Colonic mucosa (tissue), 4 donors: Measurements from ENCODE around the gene IMPA2. TPM values are rescaled to one million over a fixed set of nuclear protein-coding genes. Genes with fewer than 3 reads are reported as not detected.

ENCODE experiments used
- DNase-seq: peaks from one replicate; pipeline ENCODE4 v3.0.0-alpha.2; 2020
- H3K27ac ChIP-seq: fragments of 200-600 bp; one replicate; pipeline ENCODE4 v1.8.0; 2021
- H3K27me3 ChIP-seq: fragments of 200-600 bp; one replicate; pipeline ENCODE4 v1.8.0; 2021
- H3K36me3 ChIP-seq: fragments of 200-600 bp; one replicate; pipeline ENCODE4 v1.8.0; 2021
- H3K4me1 ChIP-seq: fragments of 200-600 bp; one replicate; pipeline ENCODE4 v1.8.0; 2021; ENCODE audit warnings: mild to moderate bottlenecking
- H3K4me3 ChIP-seq: fragments of 200-600 bp; one replicate; pipeline ENCODE4 v1.8.0; 2021
- H3K9ac ChIP-seq, 2 donors: one replicate each; pipeline ENCODE4 v1.7.0; 2013; ENCODE audit warnings: control low read depth in 2 of 2, low read depth in 2 of 2, low read length in 2 of 2
- H3K9me3 ChIP-seq: fragments of 200-600 bp; one replicate; pipeline ENCODE4 v1.8.0; 2021
- CTCF ChIP-seq: fragments of 200-600 bp; IDR thresholded peaks from one replicate; pipeline ENCODE4 v1.8.0; 2022; ENCODE audit warnings: antibody characterized with exemption, mild to moderate bottlenecking
- intact Hi-C: fragments of 100-400 bp; cut with DNase I; formaldehyde crosslinking; loops from one replicate; pipeline ENCODE4 v1.14.1; 2022
- total RNA-seq, 2 donors: library from RNA; stranded (reverse); fragmentation: NEBNext Ultra II Directional in 1 of 2; extraction: Animal tissue kit (Norgen Biotek cat#: 25700) in 1 of 2; gene quantifications; one replicate each; pipeline ENCODE4 v1.2.1, GENCODE V29; 2021
- donor health status: healthy.
- donor health status: DM: no; HTN: no; CAD: no.
- donor health status: DM: no; HTN: no; CAD: no.

Gene IMPA2
- total RNA-seq, 2 donors from 2014 or later, result 150 to 201 TPM

DNA sequence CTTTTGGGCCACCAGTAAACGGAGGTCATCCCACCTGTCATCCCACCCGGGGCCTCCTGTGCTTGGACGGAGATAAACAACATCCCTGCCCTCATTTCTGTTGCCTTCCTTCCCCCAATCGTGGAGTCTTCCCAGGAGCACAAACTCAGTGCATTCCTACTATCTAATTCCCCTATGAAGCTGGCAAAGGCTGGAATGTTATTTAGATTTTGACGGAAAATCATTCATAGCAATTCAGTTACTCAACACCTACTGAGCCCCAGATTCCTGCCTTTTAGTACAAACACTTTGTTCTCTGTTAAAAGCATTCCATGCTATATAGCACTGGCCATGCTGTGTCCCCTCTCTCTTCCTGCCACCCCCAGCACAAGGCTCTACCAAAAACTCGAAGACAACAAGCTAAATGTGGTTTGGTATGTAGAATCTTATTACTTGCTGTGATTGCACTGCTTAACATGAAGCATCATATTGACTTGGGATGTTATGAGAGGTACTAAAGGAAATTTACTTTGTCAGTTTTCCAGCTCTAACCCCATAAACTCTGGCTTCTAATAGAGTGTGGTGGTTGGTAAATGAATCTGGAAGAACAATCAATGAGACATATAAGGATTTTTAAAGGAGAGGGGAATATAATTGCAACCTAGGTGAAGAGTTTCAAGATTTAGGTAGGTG lies 32.3 kb upstream of the IMPA2 start:
- no peaks in the 10 kb centered on the region for H3K27me3 ChIP-seq
- intact Hi-C loops, result no loop called here
- no peak for TF ChIP-seq CTCF
- H3K4me3 ChIP-seq, result no peak overlapping the region
- no peaks in the 10 kb centered on the region for H3K9me3 ChIP-seq
- no peaks in the 10 kb centered on the region for H3K36me3 ChIP-seq
- H3K9ac ChIP-seq, result no peak overlapping the region
- no peak for DNase-seq
- H3K4me1 ChIP-seq, result peaks cover 3% of the 10 kb centered on the region
- no peak overlapping the region for H3K27ac ChIP-seq

DNA sequence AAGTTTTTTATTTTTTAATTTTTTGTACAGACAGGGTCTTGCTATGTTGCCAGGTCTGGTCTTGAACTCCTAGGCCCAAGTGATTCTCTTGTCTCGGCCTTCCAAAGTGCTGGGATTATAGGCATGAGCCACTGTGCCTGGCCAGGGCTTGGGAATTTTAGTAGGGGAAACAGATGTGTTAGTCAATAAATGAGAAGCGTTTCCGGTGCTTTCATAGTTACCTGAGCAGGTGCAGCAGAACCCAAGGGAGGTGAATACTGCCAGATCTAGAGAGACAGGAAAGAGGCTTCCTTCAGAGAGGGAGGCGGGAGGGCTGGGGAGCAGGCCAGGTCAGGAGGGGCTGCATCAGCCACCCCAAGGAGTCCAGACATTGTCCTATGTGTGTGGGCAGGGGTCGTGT lies 30.5 kb upstream of the IMPA2 start:
- Histone ChIP-seq H3K4me3 (no peak overlapping the region), H3K4me1 (peaks cover 3% of the 10 kb centered on the region), H3K27ac (no peak overlapping the region), H3K9ac (no peak overlapping the region), H3K27me3 (no peaks in the 10 kb centered on the region), H3K36me3 (no peaks in the 10 kb centered on the region), H3K9me3 (no peaks in the 10 kb centered on the region)
- no peak for TF ChIP-seq CTCF
- intact Hi-C loops, result no loop called here
- no peak for DNase-seq

- H3K9ac ChIP-seq, result no peak overlapping the region
- no peak overlapping the region for H3K27ac ChIP-seq
- TF ChIP-seq CTCF, result no peak
- no peak overlapping the region for H3K4me3 ChIP-seq
- DNase-seq, result no peak
- no peaks in the 10 kb centered on the region for H3K9me3 ChIP-seq
- intact Hi-C loops, result no loop called here
- peaks cover 3% of the 10 kb centered on the region for H3K4me1 ChIP-seq
- no peaks in the 10 kb centered on the region for H3K27me3 ChIP-seq
- H3K36me3 ChIP-seq, result no peaks in the 10 kb centered on the region
Measured at GRCh38 chr18:11951390-11951851, 29.9 kb upstream of the IMPA2 start.

- TF ChIP-seq CTCF, result no peak
- H3K9me3 ChIP-seq, result no peaks in the 10 kb centered on the region
- intact Hi-C loops, result no loop called here
- H3K9ac ChIP-seq, result no peak overlapping the region
- H3K27me3 ChIP-seq, result no peaks in the 10 kb centered on the region
- no peak for DNase-seq
- H3K27ac ChIP-seq, result no peak overlapping the region
- no peaks in the 10 kb centered on the region for H3K36me3 ChIP-seq
- H3K4me1 ChIP-seq, result no peaks in the 10 kb centered on the region
- no peak overlapping the region for H3K4me3 ChIP-seq
Measured at GRCh38 chr18:11953113-11953512, 28.2 kb upstream of the IMPA2 start.

DNA sequence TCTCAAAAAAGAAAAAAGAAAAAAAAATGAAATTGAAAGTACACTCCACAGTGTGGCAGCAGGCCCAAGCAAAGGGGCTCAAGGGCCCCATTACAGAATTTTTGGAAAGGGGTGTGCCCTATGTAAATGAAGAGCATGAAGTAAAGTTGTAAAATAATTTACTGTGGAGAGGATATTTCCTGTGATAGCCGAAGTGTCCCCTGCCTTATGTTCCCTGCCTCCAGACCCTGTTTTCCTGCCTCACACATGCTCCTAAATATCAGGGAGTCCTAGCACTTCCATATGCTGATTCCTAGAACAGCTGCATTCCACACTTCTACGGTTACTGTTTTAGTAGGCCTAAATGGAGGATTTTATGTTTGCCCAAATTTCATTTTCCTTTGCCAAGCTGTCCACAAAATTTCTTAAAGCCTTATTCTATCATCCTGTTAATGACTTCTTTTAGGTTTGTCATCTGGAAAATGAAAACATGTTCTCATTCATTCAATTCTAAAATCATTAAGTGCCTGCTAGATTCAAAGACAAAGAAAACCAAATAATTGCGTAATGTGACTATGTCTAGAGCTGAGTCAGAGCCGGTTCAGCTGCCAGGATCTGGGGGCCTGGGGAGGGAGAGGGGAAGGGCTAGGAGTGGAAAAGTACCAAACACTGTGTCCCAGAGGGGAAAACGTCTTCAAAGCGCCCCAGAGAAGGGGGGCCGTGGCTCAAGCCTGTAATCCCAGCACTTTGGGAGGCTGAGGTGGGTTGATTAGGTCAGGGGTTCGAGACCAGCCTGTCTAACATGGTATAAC lies 25.9 kb upstream of the IMPA2 start:
- no peak for DNase-seq
- Histone ChIP-seq H3K9ac (no peak overlapping the region), H3K9me3 (no peaks in the 10 kb centered on the region)

More for the DNA sequence above, 25.9 kb upstream of the IMPA2 start:
- no peak overlapping the region for H3K27ac ChIP-seq
- intact Hi-C loops, result no loop called here
- no peaks in the 10 kb centered on the region for H3K27me3 ChIP-seq
- no peaks in the 10 kb centered on the region for H3K36me3 ChIP-seq
- no peaks in the 10 kb centered on the region for H3K4me1 ChIP-seq
- no peak for TF ChIP-seq CTCF
- H3K4me3 ChIP-seq, result no peak overlapping the region
